ENCODE data around the gene GAL3ST1.
A peak's percentile ranks its signal among the peaks of the same experiment; 100 is the strongest.
"Not testable (repeated sequence)": the region's sequence is repeated elsewhere in the genome, so short reads cannot be mapped to it uniquely, and the experiment has no call there.

Gene GAL3ST1

GRCh38 chr22:30562366-30562765, 12.1 kb downstream of the GAL3ST1 start:
- no peak overlapping the region for H3K27ac ChIP-seq
- TF ChIP-seq CTCF (conservative IDR thresholded peaks at IDR 0.05): no peak

GRCh38 chr22:30561402-30562189, 12.9 kb downstream of the GAL3ST1 start:
- H3K27ac ChIP-seq: no peak overlapping the region
- no peak for TF ChIP-seq CTCF (conservative IDR thresholded peaks at IDR 0.05)

- H3K27ac ChIP-seq: not testable (repeated sequence)
These were observed 13.7 kb downstream of the GAL3ST1 start for GRCh38 chr22:30560643-30561202.

GRCh38 chr22:30559889-30560288, 14.6 kb downstream of the GAL3ST1 start:
- no peak for TF ChIP-seq CTCF (conservative IDR thresholded peaks at IDR 0.05)

GRCh38 chr22:30557243-30557642, 17.2 kb downstream of the GAL3ST1 start:
- no peak overlapping the region for H3K27ac ChIP-seq
- TF ChIP-seq CTCF (conservative IDR thresholded peaks at IDR 0.05): no peak

More at GRCh38 chr22:30559889-30560288, 14.6 kb downstream of the GAL3ST1 start:
- no peak overlapping the region for H3K27ac ChIP-seq

GRCh38 chr22:30556388-30556787, 18.1 kb downstream of the GAL3ST1 start:
- peak; percentile 36; the same call in 1 of the 2 replicates for TF ChIP-seq CTCF (conservative IDR thresholded peaks at IDR 0.05)
- no peak overlapping the region for H3K27ac ChIP-seq

GRCh38 chr22:30555282-30556210, 18.9 kb downstream of the GAL3ST1 start:
- no peak overlapping the region for H3K27ac ChIP-seq
- TF ChIP-seq CTCF (conservative IDR thresholded peaks at IDR 0.05): no peak
